Testis (tissue), 5 donors: ENCODE measurements around the gene MAN1A1. TPM values are rescaled to one million over a fixed set of nuclear protein-coding genes. Genes with fewer than 3 reads are reported as not detected.

Experiments used
- DNase-seq: peaks from one replicate; pipeline ENCODE4 v3.0.0-alpha.2; 2019
- H3K27ac ChIP-seq, 2 donors: fragments of 200-600 bp; sonication (generic); one replicate each; pipeline ENCODE4 v1.5.1; 2019
- H3K27me3 ChIP-seq: fragments of 200-600 bp; sonication (generic); one replicate; pipeline ENCODE4 v1.5.1; 2019
- H3K36me3 ChIP-seq: fragments of 200-600 bp; sonication (generic); one replicate; pipeline ENCODE4 v1.5.1; 2017; ENCODE audit warnings: low read depth; ENCODE audit errors: missing control alignments
- H3K4me1 ChIP-seq: fragments of 200-600 bp; sonication (generic); one replicate; pipeline ENCODE4 v1.5.1; 2019
- H3K4me3 ChIP-seq, 2 donors: fragments of 200-600 bp; sonication (generic); one replicate each; pipeline ENCODE4 v1.5.1; 2017 to 2019
- H3K9me3 ChIP-seq: fragments of 200-600 bp; sonication (generic); one replicate; pipeline ENCODE4 v1.5.1; 2017
- CTCF ChIP-seq, 3 experiments: fragments of 450-650 bp in 2 of 3; fragments of 200-600 bp in 1 of 3; sonication (generic) in 1 of 3; IDR thresholded peaks; one replicate each; pipeline ENCODE4 v1.5.1; 2016 to 2019; ENCODE audit warnings: antibody characterized with exemption in 3 of 3, mild to moderate bottlenecking in 2 of 3, moderate library complexity in 1 of 3
- POLR2A ChIP-seq: fragments of 450-650 bp; IDR thresholded peaks from one replicate; pipeline ENCODE4 v1.6.1; 2017; ENCODE audit warnings: antibody characterized with exemption, mild to moderate bottlenecking, moderate library complexity
- WGBS, 2 donors: methylation state at CpG; one replicate each; pipeline ENCODE4 v1.1.5; 2018; 5-methylcytosine and 5-hydroxymethylcytosine counted together
- intact Hi-C: fragments of 100-400 bp; cut with DNase I; formaldehyde crosslinking; loops from one replicate; pipeline ENCODE4 v1.15.1; 2023; ENCODE audit warnings: low total_unique reads
- long read RNA-seq, 2 donors: transcript quantifications; one replicate each; lab custom pipeline, GENCODE V29; 2026
- polyA plus RNA-seq: library from polyadenylated mRNA; stranded (reverse); fragments of 350-450 nt; fragmentation: Illumina TruSeq; extraction: RNeasy Lipid Tissue Mini Kit (QIAGEN cat#74804); gene quantifications from one replicate; pipeline ENCODE4 v1.2.3, GENCODE V29; 2014; ENCODE audit warnings: low read depth, low replicate concordance; ENCODE audit not compliant: insufficient read depth
- total RNA-seq, 2 donors: library from RNA; depleted of rRNA; stranded (reverse); fragments of >200 nt; gene quantifications; one replicate each; pipeline ENCODE4 v1.2.3, GENCODE V29; 2016

The MAN1A1 gene
- 10 to 100 TPM; 12.8 to 21.1 TPM for total RNA-seq
- polyA plus RNA-seq, result 15.0 TPM
- long read RNA-seq, donor 1, full-length matches to known transcripts, result 5 of 13 reads
- long read RNA-seq, donor 1, partial matches to known transcripts, result 8 of 13 reads
- long read RNA-seq, donor 1, other reads (novel, unspliced or antisense), result 0 of 13 reads
- long read RNA-seq, donor 2, full-length matches to known transcripts, result 2 of 7 reads
- long read RNA-seq, donor 2, partial matches to known transcripts, result 5 of 7 reads
- long read RNA-seq, donor 2, other reads (novel, unspliced or antisense), result 0 of 7 reads

DNA sequence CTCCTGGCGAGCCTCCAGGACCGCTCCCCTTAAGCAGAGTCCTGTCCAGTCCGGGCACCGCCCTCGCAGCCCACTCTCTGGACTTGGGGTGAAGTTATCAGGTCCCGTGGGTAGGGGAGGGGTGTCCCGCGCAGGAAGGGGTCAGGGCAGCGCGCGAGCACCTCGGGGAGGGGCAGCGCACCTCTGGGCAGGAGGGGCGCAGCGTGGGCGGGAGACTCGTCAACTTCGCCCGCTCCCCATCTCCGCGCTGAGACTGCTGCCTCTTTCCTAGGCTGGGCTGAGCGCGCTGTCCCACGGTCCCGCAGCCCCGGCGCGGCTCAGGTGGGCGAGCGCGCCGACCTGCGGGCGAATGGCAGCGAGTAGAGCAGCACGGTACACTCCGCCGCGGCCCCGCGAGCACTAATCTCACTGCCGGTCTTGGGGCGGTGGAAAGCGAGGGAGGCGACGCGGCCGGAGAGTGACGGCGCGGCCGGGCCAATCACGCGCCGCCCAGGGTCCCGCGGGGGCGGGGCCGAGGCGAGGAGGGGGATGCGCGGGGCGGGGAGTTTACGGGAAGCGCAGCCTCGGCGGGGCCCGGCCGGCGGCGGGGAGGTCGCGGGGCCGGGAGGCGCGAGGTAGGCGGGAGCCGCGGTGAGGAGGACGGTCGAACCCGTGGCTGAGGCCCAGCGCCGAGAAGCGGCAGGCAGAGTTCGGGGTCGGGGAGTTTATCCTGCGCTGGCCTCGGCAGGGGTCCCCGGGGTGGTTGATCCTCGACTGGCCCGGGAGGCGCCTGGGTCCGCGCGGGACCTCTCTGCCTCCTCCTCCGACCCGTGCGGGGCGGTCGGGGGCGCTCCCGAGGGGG is at the start of gene MAN1A1:
TSS of gene MAN1A1 (minus strand) at position 401 of the 841 bp plus-strand sequence. CDS start 696 bp downstream, outside the sequence.
- peak within 1 kb of the TSS; percentile 78 to 86 for H3K4me3 ChIP-seq
- no peaks in the 10 kb centered on the region for H3K9me3 ChIP-seq
- H3K36me3 ChIP-seq, result no peaks in the 10 kb centered on the region
- WGBS, 2 donors, result 0% methylated on average over 7 to 74 of the region's 103 CpGs
- TF ChIP-seq POLR2A, result peak; percentile 82
- no peak for TF ChIP-seq CTCF (IDR thresholded peaks at IDR 0.05)
- peak within 1 kb of the TSS; percentile 85 to 92 for H3K27ac ChIP-seq
- peaks cover 5% of the 10 kb centered on the region for H3K4me1 ChIP-seq
- intact Hi-C loops, result no loop called here
- H3K27me3 ChIP-seq, result no peaks in the 10 kb centered on the region
- peak; percentile 91 for DNase-seq

GRCh38 chr6:119395192-119395591 is 45.6 kb upstream of the MAN1A1 start:
- intact Hi-C loops, result no loop called here
- H3K27me3 ChIP-seq, result no peaks in the 10 kb centered on the region
- no peak overlapping the region for H3K4me3 ChIP-seq
- WGBS, 2 donors, result 82 to 87% methylated on average over 2 of the region's 2 CpGs
- no peak for DNase-seq
- H3K36me3 ChIP-seq, result no peaks in the 10 kb centered on the region
- H3K27ac ChIP-seq, result no peak overlapping the region
- no peaks in the 10 kb centered on the region for H3K4me1 ChIP-seq
- H3K9me3 ChIP-seq, result no peaks in the 10 kb centered on the region
- TF ChIP-seq POLR2A, result no peak
- no peak for TF ChIP-seq CTCF (IDR thresholded peaks at IDR 0.05)

DNA sequence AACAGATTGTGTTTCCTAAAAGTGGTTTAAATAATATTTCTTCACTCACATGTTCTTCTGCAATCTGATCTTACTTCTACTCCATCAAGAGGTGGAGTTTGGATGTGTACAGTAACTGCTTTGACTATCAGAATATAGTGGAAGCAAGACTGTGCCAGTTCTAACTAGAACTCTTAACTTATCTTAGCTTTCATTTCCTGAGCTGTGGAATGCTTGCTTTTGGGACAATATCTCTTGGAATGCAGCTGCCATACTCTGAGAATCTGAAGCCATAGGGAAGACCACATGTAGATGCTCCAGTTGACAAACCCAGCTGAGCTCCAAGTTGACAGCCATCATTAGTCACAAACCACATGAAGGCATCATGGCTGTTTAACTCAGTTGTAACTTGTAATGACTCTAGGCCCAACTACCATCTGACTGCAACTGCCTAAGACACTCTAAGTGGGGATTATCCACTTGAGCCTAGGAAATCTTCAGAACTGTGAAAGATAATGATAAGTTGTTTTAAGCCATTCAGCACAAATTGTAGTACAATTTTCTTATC is 40.8 kb upstream of the MAN1A1 start:
- TF ChIP-seq CTCF (IDR thresholded peaks at IDR 0.05) (no peak), POLR2A (no peak)
- intact Hi-C loops, result no loop called here
- H3K36me3 ChIP-seq, result no peaks in the 10 kb centered on the region
- no peak overlapping the region for H3K4me3 ChIP-seq
- no peaks in the 10 kb centered on the region for H3K27me3 ChIP-seq
- no peak overlapping the region for H3K27ac ChIP-seq
- H3K4me1 ChIP-seq, result no peaks in the 10 kb centered on the region
- H3K9me3 ChIP-seq, result no peaks in the 10 kb centered on the region
- no peak for DNase-seq

GRCh38 chr6:119385994-119386393 is 36.4 kb upstream of the MAN1A1 start:
- H3K4me3 ChIP-seq, result no peak overlapping the region
- no peak for DNase-seq
- 95 to 100% methylated on average over 1 of the region's 1 CpG for WGBS, 2 donors
- no peaks in the 10 kb centered on the region for H3K4me1 ChIP-seq
- intact Hi-C loops, result no loop called here
- H3K36me3 ChIP-seq, result no peaks in the 10 kb centered on the region
- no peaks in the 10 kb centered on the region for H3K27me3 ChIP-seq
- TF ChIP-seq POLR2A (no peak), CTCF (IDR thresholded peaks at IDR 0.05) (no peak)
- no peak overlapping the region for H3K27ac ChIP-seq
- no peaks in the 10 kb centered on the region for H3K9me3 ChIP-seq
